Ascending aorta (tissue), 2 donors: ENCODE data around the gene RPTOR. TPM values are rescaled to one million over a fixed set of nuclear protein-coding genes. Genes with fewer than 3 reads are reported as not detected.

Experiments used
- DNase-seq, 2 donors: peaks; one replicate each; pipeline ENCODE4 v3.0.0-alpha.2; 2019; ENCODE audit warnings: low spot score in 2 of 2
- H3K27ac ChIP-seq, 2 donors: fragments of 200-600 bp; sonication (generic); one replicate each; pipeline ENCODE4 v1.5.1; 2016 to 2017; ENCODE audit warnings: mild to moderate bottlenecking in 1 of 2
- H3K27me3 ChIP-seq: fragments of 200-600 bp; sonication (generic); one replicate; pipeline ENCODE4 v1.5.1; 2017
- H3K36me3 ChIP-seq, 2 donors: fragments of 200-600 bp; sonication (generic); one replicate each; pipeline ENCODE4 v1.5.1; 2016
- H3K4me1 ChIP-seq, 2 donors: fragments of 200-600 bp; sonication (generic); one replicate each; pipeline ENCODE4 v1.5.1; 2016 to 2017; ENCODE audit warnings: mild to moderate bottlenecking in 1 of 2
- H3K4me3 ChIP-seq, 2 donors: fragments of 200-600 bp; sonication (generic); one replicate each; pipeline ENCODE4 v1.5.1; 2016 to 2017; ENCODE audit warnings: mild to moderate bottlenecking in 1 of 2
- H3K9me3 ChIP-seq, 2 donors: fragments of 200-600 bp; sonication (generic); one replicate each; pipeline ENCODE4 v1.5.1; 2016
- intact Hi-C: fragments of 100-400 bp; cut with DNase I; formaldehyde crosslinking; loops from one replicate; pipeline ENCODE4 v1.15.1; 2023
- total RNA-seq: library from RNA; depleted of rRNA; stranded (reverse); fragments of >200 nt; gene quantifications from one replicate; pipeline ENCODE4 v1.1.0, GENCODE V29; 2016
- TF ChIP-seq, protein P1 (sequence below), 3 experiments: fragments of 200-600 bp in 2 of 3; fragments of 450-650 bp in 1 of 3; sonication (generic) in 2 of 3; IDR thresholded peaks; one replicate each; pipeline ENCODE4 v1.5.1; 2016 to 2019; ENCODE audit warnings: antibody characterized with exemption in 3 of 3, mild to moderate bottlenecking in 1 of 3, moderate library complexity in 1 of 3

RPTOR gene
- total RNA-seq, 1 donor from 2014 or later: 36.1 TPM

DNA sequence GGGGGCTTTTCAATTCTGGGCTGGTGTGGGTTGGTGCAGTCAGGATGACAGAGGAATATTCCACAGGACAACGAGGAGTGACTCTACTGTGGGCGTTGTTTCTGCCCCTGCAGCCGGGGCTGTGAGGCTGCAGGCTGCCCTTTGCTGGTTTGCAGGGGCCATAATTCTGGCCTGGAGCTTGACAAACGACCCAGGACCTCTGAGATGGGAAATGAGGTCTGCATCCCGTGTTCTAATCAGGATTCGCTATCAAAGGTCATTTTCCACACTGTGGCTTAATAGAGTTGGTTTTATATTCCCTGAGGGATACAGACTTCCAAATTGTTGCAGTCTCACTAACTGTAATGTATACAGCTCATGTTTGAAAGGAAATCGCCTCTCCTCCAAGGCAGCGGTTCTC lies 180.9 kb downstream of the RPTOR start:
- intact Hi-C loops: no loop called here
- TF ChIP-seq, protein P1, sequence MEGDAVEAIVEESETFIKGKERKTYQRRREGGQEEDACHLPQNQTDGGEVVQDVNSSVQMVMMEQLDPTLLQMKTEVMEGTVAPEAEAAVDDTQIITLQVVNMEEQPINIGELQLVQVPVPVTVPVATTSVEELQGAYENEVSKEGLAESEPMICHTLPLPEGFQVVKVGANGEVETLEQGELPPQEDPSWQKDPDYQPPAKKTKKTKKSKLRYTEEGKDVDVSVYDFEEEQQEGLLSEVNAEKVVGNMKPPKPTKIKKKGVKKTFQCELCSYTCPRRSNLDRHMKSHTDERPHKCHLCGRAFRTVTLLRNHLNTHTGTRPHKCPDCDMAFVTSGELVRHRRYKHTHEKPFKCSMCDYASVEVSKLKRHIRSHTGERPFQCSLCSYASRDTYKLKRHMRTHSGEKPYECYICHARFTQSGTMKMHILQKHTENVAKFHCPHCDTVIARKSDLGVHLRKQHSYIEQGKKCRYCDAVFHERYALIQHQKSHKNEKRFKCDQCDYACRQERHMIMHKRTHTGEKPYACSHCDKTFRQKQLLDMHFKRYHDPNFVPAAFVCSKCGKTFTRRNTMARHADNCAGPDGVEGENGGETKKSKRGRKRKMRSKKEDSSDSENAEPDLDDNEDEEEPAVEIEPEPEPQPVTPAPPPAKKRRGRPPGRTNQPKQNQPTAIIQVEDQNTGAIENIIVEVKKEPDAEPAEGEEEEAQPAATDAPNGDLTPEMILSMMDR (IDR thresholded peaks at IDR 0.05): no peak
- Histone ChIP-seq H3K4me3 (no peak overlapping the region), H3K36me3 (no peaks in the 10 kb centered on the region), H3K4me1 (no peaks in the 10 kb centered on the region), H3K9me3 (no peaks in the 10 kb centered on the region), H3K27me3 (no peaks in the 10 kb centered on the region), H3K27ac (no peak overlapping the region)
- no peak for DNase-seq

DNA sequence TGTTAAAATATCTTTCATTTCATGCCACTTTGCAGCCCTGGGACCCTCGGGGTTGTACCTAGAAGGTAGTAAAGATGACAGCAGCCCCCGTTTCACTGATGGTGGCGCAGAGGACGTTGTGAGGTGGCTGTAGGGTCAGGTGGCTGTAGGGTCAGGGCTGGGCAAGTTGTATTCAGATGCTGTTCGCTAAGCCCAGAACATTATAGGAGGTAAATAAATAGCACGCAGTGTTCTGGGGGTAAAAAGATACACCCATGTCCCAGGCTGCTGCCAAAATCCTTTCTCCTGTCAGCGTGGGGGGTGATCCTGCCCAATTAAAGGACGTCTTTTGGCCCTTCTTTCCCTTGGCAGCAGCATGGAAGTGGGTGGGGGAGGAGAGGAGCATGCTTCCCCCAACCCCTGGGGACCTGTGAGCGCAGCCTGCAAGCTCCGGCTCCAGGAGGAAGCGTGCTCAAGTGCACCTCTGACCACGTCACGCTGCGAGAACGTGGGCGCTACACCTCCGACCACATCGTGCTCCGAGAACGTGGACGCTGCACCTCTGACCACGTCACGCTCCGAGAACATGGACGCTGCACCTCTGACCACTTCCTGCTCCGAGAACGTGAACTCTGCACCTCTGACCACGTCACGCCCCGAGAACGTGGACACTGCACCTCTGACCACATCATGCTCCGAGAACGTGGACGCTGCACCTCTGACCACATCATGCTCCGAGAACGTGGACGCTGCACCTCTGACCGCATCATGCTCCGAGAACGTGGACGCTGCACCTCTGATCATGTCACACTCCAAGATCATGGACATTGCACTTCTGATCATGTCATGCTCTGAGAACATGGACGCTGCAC lies 182.1 kb downstream of the RPTOR start:
- Histone ChIP-seq H3K4me3 (no peak overlapping the region), H3K36me3 (no peaks in the 10 kb centered on the region), H3K27me3 (no peaks in the 10 kb centered on the region), H3K4me1 (no peaks in the 10 kb centered on the region), H3K27ac (no peak overlapping the region), H3K9me3 (no peaks in the 10 kb centered on the region)
- TF ChIP-seq, protein P1 (IDR thresholded peaks at IDR 0.05): no peak
- intact Hi-C loops: no loop called here
- DNase-seq: no peak

DNA sequence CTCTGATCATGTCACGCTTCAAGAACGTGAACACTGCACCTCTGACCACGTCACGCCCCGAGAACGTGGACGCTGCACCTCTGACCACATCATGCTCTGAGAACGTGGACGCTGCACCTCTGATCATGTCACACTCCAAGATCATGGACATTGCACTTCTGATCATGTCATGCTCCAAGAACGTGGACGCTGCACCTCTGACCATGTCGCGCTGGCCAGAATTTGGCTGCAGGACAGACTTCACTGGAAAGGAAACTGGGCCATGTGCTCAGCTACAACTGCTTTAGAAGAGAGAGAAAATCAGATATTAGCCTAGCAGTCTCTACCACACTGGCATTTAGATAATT lies 182.7 kb downstream of the RPTOR start:
- Histone ChIP-seq H3K27ac (no peak overlapping the region), H3K36me3 (peaks cover 0 to 3% of the 10 kb centered on the region in 2 donors), H3K27me3 (no peaks in the 10 kb centered on the region), H3K9me3 (no peaks in the 10 kb centered on the region), H3K4me3 (no peak overlapping the region), H3K4me1 (no peaks in the 10 kb centered on the region)
- no peak for DNase-seq
- intact Hi-C loops: no loop called here
- TF ChIP-seq, protein P1 (IDR thresholded peaks at IDR 0.05): no peak

GRCh38 chr17:80729016-80729415 lies 184.4 kb downstream of the RPTOR start:
- TF ChIP-seq, protein P1 (IDR thresholded peaks at IDR 0.05): no peak
- intact Hi-C loops: no loop called here
- Histone ChIP-seq H3K27ac (no peak overlapping the region), H3K4me1 (no peaks in the 10 kb centered on the region), H3K36me3 (peaks cover 0 to 3% of the 10 kb centered on the region in 2 donors), H3K27me3 (no peaks in the 10 kb centered on the region), H3K9me3 (no peaks in the 10 kb centered on the region), H3K4me3 (no peak overlapping the region)
- no peak for DNase-seq

GRCh38 chr17:80729761-80730160 lies 185.1 kb downstream of the RPTOR start:
- no peak for DNase-seq
- TF ChIP-seq, protein P1 (IDR thresholded peaks at IDR 0.05): no peak
- intact Hi-C loops: no loop called here

More at GRCh38 chr17:80729761-80730160, 185.1 kb downstream of the RPTOR start:
- no peaks in the 10 kb centered on the region for H3K9me3 ChIP-seq
- peaks cover 0 to 3% of the 10 kb centered on the region in 2 donors for H3K36me3 ChIP-seq
- H3K4me3 ChIP-seq: no peak overlapping the region
- no peaks in the 10 kb centered on the region for H3K4me1 ChIP-seq
- H3K27me3 ChIP-seq: no peaks in the 10 kb centered on the region
- H3K27ac ChIP-seq: no peak overlapping the region
